DOHH2 (cell line): ENCODE results near the gene PAXX.

Experiments
- EZH2phosphoT487 ChIP-seq: fragments of 200-600 bp; sonication (generic); IDR thresholded peaks from 2 replicates; pipeline ENCODE4 v1.6.1; 2017; ENCODE audit warnings: borderline replicate concordance, mild to moderate bottlenecking, antibody characterized with exemption, low read length, moderate library complexity, mixed read lengths
- TF ChIP-seq, protein P1 (sequence below): fragments of 200-600 bp; sonication (generic); IDR thresholded peaks from one replicate; pipeline ENCODE4 v1.5.1; 2014; ENCODE audit warnings: antibody characterized with exemption, mild to moderate bottlenecking, low read depth, low read length; ENCODE audit not compliant: poor library complexity, severe bottlenecking

- TF ChIP-seq, protein P1, sequence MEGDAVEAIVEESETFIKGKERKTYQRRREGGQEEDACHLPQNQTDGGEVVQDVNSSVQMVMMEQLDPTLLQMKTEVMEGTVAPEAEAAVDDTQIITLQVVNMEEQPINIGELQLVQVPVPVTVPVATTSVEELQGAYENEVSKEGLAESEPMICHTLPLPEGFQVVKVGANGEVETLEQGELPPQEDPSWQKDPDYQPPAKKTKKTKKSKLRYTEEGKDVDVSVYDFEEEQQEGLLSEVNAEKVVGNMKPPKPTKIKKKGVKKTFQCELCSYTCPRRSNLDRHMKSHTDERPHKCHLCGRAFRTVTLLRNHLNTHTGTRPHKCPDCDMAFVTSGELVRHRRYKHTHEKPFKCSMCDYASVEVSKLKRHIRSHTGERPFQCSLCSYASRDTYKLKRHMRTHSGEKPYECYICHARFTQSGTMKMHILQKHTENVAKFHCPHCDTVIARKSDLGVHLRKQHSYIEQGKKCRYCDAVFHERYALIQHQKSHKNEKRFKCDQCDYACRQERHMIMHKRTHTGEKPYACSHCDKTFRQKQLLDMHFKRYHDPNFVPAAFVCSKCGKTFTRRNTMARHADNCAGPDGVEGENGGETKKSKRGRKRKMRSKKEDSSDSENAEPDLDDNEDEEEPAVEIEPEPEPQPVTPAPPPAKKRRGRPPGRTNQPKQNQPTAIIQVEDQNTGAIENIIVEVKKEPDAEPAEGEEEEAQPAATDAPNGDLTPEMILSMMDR = no peak
- no peak for TF ChIP-seq EZH2phosphoT487
These were observed 45.8 kb upstream of the PAXX start for GRCh38 chr9:136946228-136947027.
